K562 (cell line): ENCODE results near the gene ATP5PD. TPM values are rescaled to one million over a fixed set of nuclear protein-coding genes. Genes with fewer than 3 reads are reported as not detected.

Experiments
- ATAC-seq: fragments of 200-7000 bp; cut with Tn5 transposase; 3 replicates; pipeline ENCODE4 v1.9.1; 2020; ENCODE audit warnings: moderate library complexity
- BruUV-seq: library from RNA; stranded (reverse); fragments of 400-500 nt; replicated peaks from 2 replicates; lab custom pipeline; 2021; lab: Mats Ljungman, UMichigan
- CTCF ChIA-PET: fragments of 300-600 bp; formaldehyde crosslinking; extraction: SDS; loops from one replicate; lab custom pipeline; 2021; ENCODE audit warnings: low intra/inter-chr PET ratio; lab: Yijun Ruan, JAX
- POLR2A ChIA-PET: fragments of 300-600, 350-650 bp; sonication (Branson Sonifier 250); formaldehyde crosslinking; extraction: SDS; loops from one replicate; lab custom pipeline; 2021; ENCODE audit warnings: antibody characterized with exemption, inconsistent platforms; lab: Yijun Ruan, JAX
- DNase-seq, 4 experiments: peaks; one replicate each; pipeline versions ENCODE4 v3.0.0 to v3.0.0-alpha.2; 2011 to 2018; ENCODE audit warnings: low spot score in 3 of 4, mixed read lengths in 3 of 4; ENCODE audit errors: extremely low read depth in 1 of 4
- FAIRE-seq: peaks from 2 replicates; lab custom pipeline; 2011; peaks lifted over from hg19 to GRCh38; lab: Jason Lieb, UNC
- H2AFZ ChIP-seq: 2 replicates; pipeline ENCODE4 v1.6.0; 2011; ENCODE audit warnings: low read depth, low read length, control low read depth, inconsistent platforms
- H3K27ac ChIP-seq: fragments of 200-600 bp; 3 replicates; pipeline ENCODE4 v1.8.0; 2011; ENCODE audit warnings: low read depth, mild to moderate bottlenecking, control low read depth, inconsistent platforms, low read length, moderate library complexity, mixed read lengths; ENCODE audit errors: extremely low read depth
- H3K27me3 ChIP-seq, 2 experiments: fragments of 300-600 bp in 1 of 2; 2 replicates in 1 of 2; 3 replicates in 1 of 2; pipeline versions ENCODE4 v1.6.0 to v1.8.0; 2011; ENCODE audit warnings: inconsistent platforms in 2 of 2, low read length in 2 of 2, mild to moderate bottlenecking in 1 of 2, mixed read lengths in 1 of 2, moderate library complexity in 1 of 2; ENCODE audit not compliant: control insufficient read depth in 2 of 2, insufficient read depth in 2 of 2
- H3K36me3 ChIP-seq: fragments of 300-600 bp; 3 replicates; pipeline ENCODE4 v1.8.0; 2011; ENCODE audit warnings: mild to moderate bottlenecking, low read length, inconsistent platforms; ENCODE audit not compliant: control insufficient read depth, insufficient read depth
- H3K4me1 ChIP-seq, 2 experiments: fragments of 200-600 bp in 1 of 2; replicated peaks in 1 of 2; 2 replicates in 1 of 2; 3 replicates in 1 of 2; pipeline versions ENCODE4 v1.5.1 to v1.8.0; 2011; ENCODE audit warnings: inconsistent platforms in 2 of 2, low read length in 2 of 2, mild to moderate bottlenecking in 1 of 2, mixed read lengths in 1 of 2, moderate library complexity in 1 of 2; ENCODE audit not compliant: control insufficient read depth in 2 of 2, insufficient read depth in 2 of 2
- H3K4me2 ChIP-seq: 2 replicates; pipeline ENCODE4 v1.6.1; 2011; ENCODE audit warnings: low read length, control low read depth, inconsistent platforms, mixed read lengths; ENCODE audit not compliant: insufficient read depth
- H3K4me3 ChIP-seq: fragments of 200-600 bp; sonication (generic), shearing (Covaris generic); 2 replicates; pipeline ENCODE4 v1.5.1; 2016; ENCODE audit warnings: control low read depth, inconsistent platforms
- H3K79me2 ChIP-seq: fragments of 200-600 bp; 3 replicates; pipeline ENCODE4 v1.8.0; 2011; ENCODE audit warnings: low read length, inconsistent platforms; ENCODE audit not compliant: control insufficient read depth, insufficient read depth
- H3K9ac ChIP-seq, 2 experiments: 2 replicates each; pipeline versions ENCODE4 v1.6.0 to v1.6.1; 2011; ENCODE audit warnings: low read depth in 2 of 2, low read length in 2 of 2, control low read depth in 1 of 2, inconsistent platforms in 1 of 2, mild to moderate bottlenecking in 1 of 2, mixed read lengths in 1 of 2; ENCODE audit not compliant: insufficient read depth in 1 of 2
- H3K9me1 ChIP-seq: one replicate; pipeline ENCODE4 v1.6.0; 2011; ENCODE audit warnings: inconsistent platforms, mild to moderate bottlenecking, low read length, moderate library complexity; ENCODE audit not compliant: control insufficient read depth, insufficient read depth
- H3K9me3 ChIP-seq: replicated peaks from 2 replicates; pipeline ENCODE4 v1.5.1; 2011; ENCODE audit warnings: low read depth, low read length, inconsistent platforms; ENCODE audit not compliant: control insufficient read depth, insufficient read depth
- H4K20me1 ChIP-seq: replicated peaks from 2 replicates; pipeline ENCODE4 v1.6.1; 2011; ENCODE audit warnings: low read length, inconsistent platforms, mixed read lengths; ENCODE audit not compliant: control insufficient read depth, insufficient read depth
- BACH1 ChIP-seq: fragments of 200-800 bp; sonication (Bioruptor generic); IDR thresholded peaks from 2 replicates; pipeline ENCODE4 v1.6.1; 2016; ENCODE audit warnings: missing genetic modification characterization, missing compliant biosample characterization
- HOXB6 ChIP-seq: fragments of 250-450 bp; sonication (Bioruptor Pico); IDR thresholded peaks from 2 replicates; pipeline ENCODE4 v1.5.1; 2022; ENCODE audit warnings: mild to moderate bottlenecking, borderline replicate concordance
- ZNF316 ChIP-seq: fragments of 450-650 bp; IDR thresholded peaks from 2 replicates; pipeline ENCODE4 v1.6.1; 2016
- ZNF551 ChIP-seq: fragments of 250-450 bp; sonication (Bioruptor Pico); IDR thresholded peaks from 2 replicates; pipeline ENCODE4 v1.5.0; 2021; ENCODE audit warnings: mild to moderate bottlenecking, moderate library complexity
- WGBS: fragments of 100-300 bp; shearing (Covaris generic); methylation state at CpG from one replicate; pipeline ENCODE4 v1.1.6; 2016; ENCODE audit warnings: low coverage, mixed read lengths; ENCODE audit not compliant: insufficient coverage; ENCODE audit errors: missing lambda C conversion rate; 5-methylcytosine and 5-hydroxymethylcytosine counted together
- in situ Hi-C: fragments of 300-500 bp; cut with MboI; formaldehyde crosslinking; loops from 4 replicates; pipeline ENCODE4 v1.15.0; 2018; ENCODE audit warnings: inconsistent platforms, mixed read lengths
- intact Hi-C: fragments of 100-400 bp; cut with micrococcal nuclease; formaldehyde crosslinking; loops from 2 replicates; pipeline ENCODE4 v1.14.2; 2022
- polyA plus RNA-seq, 8 experiments: library from polyadenylated mRNA; depleted of rRNA in 4 of 8; stranded (reverse) in 5 of 8; unstranded in 3 of 8; fragments of >200 nt; fragmentation: Nextera tagmentation in 2 of 8; fragmentation: Illumina TruSeq in 1 of 8; extraction: Ambion mirVana in 2 of 8; extraction: Trizol in 1 of 8; gene quantifications; 2 replicates each; pipeline versions ENCODE4 v1.2.1 to v1.2.3, GENCODE V29; 2011 to 2014; ENCODE audit warnings: inconsistent platforms in 1 of 8, missing spikeins in 1 of 8
- total RNA-seq, 7 experiments: library from RNA; depleted of rRNA in 6 of 7; stranded (reverse); fragments of >200 nt in 6 of 7; fragmentation: Illumina TruSeq in 2 of 7; extraction: Trizol in 2 of 7; gene quantifications; 2 replicates each; pipeline versions ENCODE4 v1.2.1 to v1.2.3, GENCODE V29; 2011 to 2021; ENCODE audit warnings: low replicate concordance in 1 of 7
- TF ChIP-seq, protein P1 (sequence below), 2 experiments: fragments of 450-650 bp in 1 of 2; sonication (generic) in 1 of 2; formaldehyde crosslinking in 1 of 2; IDR thresholded peaks; 2 replicates each; pipeline versions ENCODE4 v1.7.1 to v1.9.0; 2016 to 2022; ENCODE audit warnings: inconsistent platforms in 1 of 2, mild to moderate bottlenecking in 1 of 2, missing genetic modification reagents in 1 of 2

The ATP5PD gene
- total and polyA plus RNA-seq, 9 of the 15 experiments (the other 6 are each of a cell fraction or from before 2014, with no cell fraction given), result 271 to 828 (median 432) TPM

DNA sequence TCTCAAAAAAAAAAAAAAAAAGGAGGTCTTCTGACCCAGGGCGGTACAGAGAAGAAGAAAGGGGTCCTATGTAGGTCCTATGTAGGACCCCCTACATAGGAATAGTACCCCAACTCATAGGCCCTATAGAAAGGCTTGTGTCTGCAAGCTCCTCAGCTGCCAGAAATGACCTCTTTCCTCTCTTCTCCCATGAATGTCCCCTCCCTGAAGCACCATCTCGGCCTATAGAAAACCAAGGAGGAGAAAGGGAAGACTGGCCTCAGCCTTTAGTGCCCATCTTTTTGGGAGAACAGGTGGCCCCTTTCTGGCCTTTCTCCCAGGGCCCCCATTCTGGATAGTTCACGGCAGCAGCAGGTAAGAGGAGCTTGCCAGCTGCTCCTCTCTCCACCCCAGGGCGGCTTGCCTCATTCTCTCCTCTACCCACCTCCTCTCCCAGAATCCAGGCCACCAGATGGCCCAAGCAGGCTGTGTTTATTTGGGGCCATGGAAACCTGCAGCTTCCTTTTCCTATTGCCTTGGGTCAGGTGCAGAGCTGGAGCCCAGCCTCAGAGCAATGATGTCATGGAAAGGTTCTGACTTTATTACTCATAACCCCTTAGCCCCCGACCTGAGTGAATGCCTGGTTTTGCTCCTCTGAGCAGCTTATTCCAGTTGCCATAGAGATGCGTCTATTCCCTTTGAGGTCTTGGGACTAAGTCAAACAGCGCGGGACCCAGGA lies 35.9 kb downstream of the ATP5PD start:
- Histone ChIP-seq H3K9ac (no peak overlapping the region), H3K4me3 (no peak overlapping the region), H3K79me2 (peaks cover 27% of the 10 kb centered on the region), H3K4me1 (peaks cover 18 to 20% of the 10 kb centered on the region in 2 experiments; a peak in 4 of 5 replicates), H3K27ac (no peak overlapping the region), H3K27me3 (no peaks in the 10 kb centered on the region), H2AFZ (peak overlapping the region; percentile 83), H3K4me2 (no peak overlapping the region), H4K20me1 (no peaks in the 10 kb centered on the region), H3K36me3 (peaks cover 9% of the 10 kb centered on the region; the same call in 1 of the 3 replicates), H3K9me1 (peaks cover 3% of the 10 kb centered on the region), H3K9me3 (no peaks in the 10 kb centered on the region)
- 64% methylated on average over 6 of the region's 8 CpGs for WGBS
- CTCF ChIA-PET, result interaction anchor here (1.1 to 1.9 kb wide), 4 partner anchors 23 to 191 kb away, joined by 3 to 8 read pairs (median 4); no protein-coding TSS in a partner anchor
- POLR2A ChIA-PET, result interaction anchor here (0.7 to 4.7 kb wide), 17 partner anchors 8 to 161 kb away, joined by 3 to 26 read pairs (median 6); partner anchors contain the start of gene CDR2L
- no TSS peak for BruUV-seq
- DNase-seq (peak; percentile 17 to 49 (median 22)), FAIRE-seq (no peak), ATAC-seq (no peak)
- in situ Hi-C loops, result no loop called here
- intact Hi-C loops, result no loop called here
- TF ChIP-seq, protein P1, sequence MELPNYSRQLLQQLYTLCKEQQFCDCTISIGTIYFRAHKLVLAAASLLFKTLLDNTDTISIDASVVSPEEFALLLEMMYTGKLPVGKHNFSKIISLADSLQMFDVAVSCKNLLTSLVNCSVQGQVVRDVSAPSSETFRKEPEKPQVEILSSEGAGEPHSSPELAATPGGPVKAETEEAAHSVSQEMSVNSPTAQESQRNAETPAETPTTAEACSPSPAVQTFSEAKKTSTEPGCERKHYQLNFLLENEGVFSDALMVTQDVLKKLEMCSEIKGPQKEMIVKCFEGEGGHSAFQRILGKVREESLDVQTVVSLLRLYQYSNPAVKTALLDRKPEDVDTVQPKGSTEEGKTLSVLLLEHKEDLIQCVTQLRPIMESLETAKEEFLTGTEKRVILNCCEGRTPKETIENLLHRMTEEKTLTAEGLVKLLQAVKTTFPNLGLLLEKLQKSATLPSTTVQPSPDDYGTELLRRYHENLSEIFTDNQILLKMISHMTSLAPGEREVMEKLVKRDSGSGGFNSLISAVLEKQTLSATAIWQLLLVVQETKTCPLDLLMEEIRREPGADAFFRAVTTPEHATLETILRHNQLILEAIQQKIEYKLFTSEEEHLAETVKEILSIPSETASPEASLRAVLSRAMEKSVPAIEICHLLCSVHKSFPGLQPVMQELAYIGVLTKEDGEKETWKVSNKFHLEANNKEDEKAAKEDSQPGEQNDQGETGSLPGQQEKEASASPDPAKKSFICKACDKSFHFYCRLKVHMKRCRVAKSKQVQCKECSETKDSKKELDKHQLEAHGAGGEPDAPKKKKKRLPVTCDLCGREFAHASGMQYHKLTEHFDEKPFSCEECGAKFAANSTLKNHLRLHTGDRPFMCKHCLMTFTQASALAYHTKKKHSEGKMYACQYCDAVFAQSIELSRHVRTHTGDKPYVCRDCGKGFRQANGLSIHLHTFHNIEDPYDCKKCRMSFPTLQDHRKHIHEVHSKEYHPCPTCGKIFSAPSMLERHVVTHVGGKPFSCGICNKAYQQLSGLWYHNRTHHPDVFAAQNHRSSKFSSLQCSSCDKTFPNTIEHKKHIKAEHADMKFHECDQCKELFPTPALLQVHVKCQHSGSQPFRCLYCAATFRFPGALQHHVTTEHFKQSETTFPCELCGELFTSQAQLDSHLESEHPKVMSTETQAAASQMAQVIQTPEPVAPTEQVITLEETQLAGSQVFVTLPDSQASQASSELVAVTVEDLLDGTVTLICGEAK (IDR thresholded peaks at IDR 0.05), result no peak
- TF ChIP-seq, protein P1 (CRISPR knock-in tag; IDR thresholded peaks at IDR 0.05), result no peak
- TF ChIP-seq BACH1 (no peak), ZNF551 (no peak), HOXB6 (CRISPR knock-in tag) (no peak), ZNF316 (no peak)
